Neural cell (in vitro differentiated cells): ENCODE data around the gene DOK4.

Source experiments
- EP300 ChIP-seq: fragments of 450-650 bp; conservative IDR thresholded peaks from 2 replicates; pipeline ENCODE4 v1.6.1; 2014; ENCODE audit warnings: antibody characterized with exemption, mild to moderate bottlenecking, moderate library complexity; ENCODE audit not compliant: poor library complexity, severe bottlenecking
- EZH2 ChIP-seq: fragments of 200-600, 300-800 bp; shearing (Covaris generic), sonication (generic); IDR thresholded peaks from 2 replicates; pipeline ENCODE4 v1.6.1; 2014; ENCODE audit warnings: antibody characterized with exemption, low read length, borderline replicate concordance, mild to moderate bottlenecking; ENCODE audit not compliant: insufficient read depth, poor library complexity, severe bottlenecking
- POLR2AphosphoS5 ChIP-seq: IDR thresholded peaks from 2 replicates; pipeline ENCODE4 v1.6.1; 2012
- RAD21 ChIP-seq: fragments of 450-650 bp; conservative IDR thresholded peaks from 2 replicates; pipeline ENCODE4 v1.6.1; 2014; ENCODE audit warnings: antibody characterized with exemption, mild to moderate bottlenecking, moderate library complexity
- SMC3 ChIP-seq: fragments of 450-650 bp; conservative IDR thresholded peaks from 2 replicates; pipeline ENCODE4 v1.6.1; 2014; ENCODE audit warnings: antibody characterized with exemption, mild to moderate bottlenecking, moderate library complexity; ENCODE audit not compliant: poor library complexity
- TF ChIP-seq, protein P1 (sequence below): fragments of 450-650 bp; IDR thresholded peaks from 2 replicates; pipeline ENCODE4 v1.5.1; 2014; ENCODE audit warnings: antibody characterized with exemption, mild to moderate bottlenecking, moderate library complexity; ENCODE audit not compliant: poor library complexity, severe bottlenecking

- peak; percentile 92 for TF ChIP-seq SMC3
- TF ChIP-seq RAD21: peak; percentile 84
- TF ChIP-seq, protein P1, sequence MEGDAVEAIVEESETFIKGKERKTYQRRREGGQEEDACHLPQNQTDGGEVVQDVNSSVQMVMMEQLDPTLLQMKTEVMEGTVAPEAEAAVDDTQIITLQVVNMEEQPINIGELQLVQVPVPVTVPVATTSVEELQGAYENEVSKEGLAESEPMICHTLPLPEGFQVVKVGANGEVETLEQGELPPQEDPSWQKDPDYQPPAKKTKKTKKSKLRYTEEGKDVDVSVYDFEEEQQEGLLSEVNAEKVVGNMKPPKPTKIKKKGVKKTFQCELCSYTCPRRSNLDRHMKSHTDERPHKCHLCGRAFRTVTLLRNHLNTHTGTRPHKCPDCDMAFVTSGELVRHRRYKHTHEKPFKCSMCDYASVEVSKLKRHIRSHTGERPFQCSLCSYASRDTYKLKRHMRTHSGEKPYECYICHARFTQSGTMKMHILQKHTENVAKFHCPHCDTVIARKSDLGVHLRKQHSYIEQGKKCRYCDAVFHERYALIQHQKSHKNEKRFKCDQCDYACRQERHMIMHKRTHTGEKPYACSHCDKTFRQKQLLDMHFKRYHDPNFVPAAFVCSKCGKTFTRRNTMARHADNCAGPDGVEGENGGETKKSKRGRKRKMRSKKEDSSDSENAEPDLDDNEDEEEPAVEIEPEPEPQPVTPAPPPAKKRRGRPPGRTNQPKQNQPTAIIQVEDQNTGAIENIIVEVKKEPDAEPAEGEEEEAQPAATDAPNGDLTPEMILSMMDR: peak; percentile 89
- no peak for TF ChIP-seq EP300
- TF ChIP-seq POLR2AphosphoS5: no peak
- TF ChIP-seq EZH2: no peak
Observed at GRCh38 chr16:57519796-57520360, 33.6 kb upstream of the DOK4 start.
